GM19043 (cell line): ENCODE results near the gene KRTAP2-2.

Experiments used
- ATAC-seq: cut with Tn5 transposase; IDR thresholded peaks from one replicate; pipeline ENCODE4 v1.9.1; 2021; ENCODE audit warnings: low read depth; ENCODE audit not compliant: unreplicated experiment

The KRTAP2-2 gene

DNA sequence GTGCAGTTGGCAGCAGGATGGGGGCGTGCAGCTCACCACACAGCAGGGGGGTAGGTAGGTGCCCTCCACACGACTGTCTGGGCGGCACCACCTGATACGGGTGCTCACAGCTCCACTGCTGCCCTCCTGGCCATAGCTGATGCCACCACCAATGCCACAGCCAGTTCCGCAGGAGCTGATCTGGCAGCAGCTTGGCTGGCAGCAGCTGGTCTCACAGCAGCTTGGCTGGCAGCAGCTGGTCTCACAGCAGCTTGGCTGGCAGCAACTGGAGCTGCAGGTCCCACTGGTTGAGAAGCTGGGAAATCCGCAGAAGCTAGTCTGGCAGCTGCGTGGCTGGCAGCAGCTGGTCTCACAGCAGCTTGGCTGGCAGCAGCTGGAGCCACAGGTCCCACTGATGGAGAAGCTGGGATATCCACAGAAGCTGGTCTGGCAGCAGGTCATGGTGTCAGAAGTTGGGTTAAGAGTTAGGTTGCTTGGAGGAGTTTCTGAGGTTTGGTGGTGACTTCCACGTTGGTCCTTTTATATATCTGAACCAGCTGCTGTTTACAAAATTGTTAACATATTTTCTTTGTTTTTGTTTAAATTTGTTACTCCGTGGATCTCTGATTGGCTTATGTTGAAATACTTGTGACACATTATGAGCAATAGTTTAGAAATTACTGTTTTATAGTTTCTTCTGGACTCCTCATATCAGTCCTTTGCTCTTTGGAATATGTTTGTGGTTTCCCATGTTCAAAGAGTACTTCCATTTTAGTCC, 28.1 kb downstream of the KRTAP2-2 start, which contains the start of gene KRTAP1-5:
Gene KRTAP1-5, minus strand, starts transcription at position 494 of the 757 bp plus-strand sequence. Its CDS starts 53 bp downstream, at position 441.
- ATAC-seq: no peak

DNA sequence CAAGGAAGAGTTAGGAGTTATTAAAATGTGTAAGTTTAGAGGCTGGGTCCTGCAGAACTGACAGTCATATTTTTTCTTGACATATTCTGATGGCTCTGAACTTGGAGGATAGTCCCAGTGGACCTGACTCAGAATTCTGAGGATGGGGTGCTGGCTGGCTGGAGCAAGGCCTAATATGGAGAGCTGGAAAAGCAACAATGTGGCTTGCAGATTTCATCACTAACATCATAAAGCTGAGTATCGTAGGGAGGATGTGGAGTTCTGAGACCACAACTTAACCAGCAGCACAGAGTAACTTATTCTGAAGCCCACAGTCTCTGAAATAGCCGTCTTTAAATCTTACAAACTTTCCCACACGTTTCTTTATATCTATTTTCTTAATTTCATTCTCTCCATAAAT, 30.3 kb downstream of the KRTAP2-2 start:
- no peak for ATAC-seq

DNA sequence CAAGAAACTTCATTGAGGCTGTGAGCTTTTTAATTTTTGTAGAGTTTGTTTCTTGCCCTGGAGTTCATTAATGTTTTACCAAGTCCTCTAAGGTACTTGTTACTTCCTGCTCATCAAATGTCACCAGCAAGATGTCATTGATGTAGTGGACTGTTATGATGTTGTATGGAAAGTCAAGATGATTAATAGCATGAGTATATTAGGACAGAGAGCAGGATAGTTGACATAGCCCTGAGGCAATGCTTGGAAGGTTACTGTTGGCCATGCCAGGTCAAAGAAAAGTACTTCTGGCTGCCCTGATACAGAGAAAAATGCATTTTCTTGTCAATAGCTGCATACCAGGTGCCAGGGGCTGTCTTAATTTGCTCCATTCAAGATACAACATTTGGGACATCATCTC, 34.7 kb downstream of the KRTAP2-2 start:
- no peak for ATAC-seq

DNA sequence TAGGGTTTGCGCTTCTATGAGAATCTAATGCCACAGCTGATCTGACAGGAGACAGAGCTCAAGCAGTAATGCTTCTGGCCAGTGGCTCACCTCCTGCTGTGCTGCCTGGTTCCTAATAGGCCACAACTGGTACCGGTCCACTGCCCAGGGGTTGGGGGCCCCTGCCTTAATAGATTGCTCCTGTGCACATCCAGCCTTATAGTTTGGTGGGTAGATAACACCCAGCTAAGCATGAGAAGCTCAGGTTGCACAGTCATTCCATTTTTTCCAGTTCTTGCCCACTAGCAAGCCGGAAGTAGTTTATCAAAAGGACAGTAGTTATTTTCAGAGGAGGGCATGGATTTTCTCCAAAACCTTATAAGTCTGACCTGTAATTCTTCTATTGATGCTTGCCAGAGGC, 35.6 kb downstream of the KRTAP2-2 start:
- no peak for ATAC-seq

DNA sequence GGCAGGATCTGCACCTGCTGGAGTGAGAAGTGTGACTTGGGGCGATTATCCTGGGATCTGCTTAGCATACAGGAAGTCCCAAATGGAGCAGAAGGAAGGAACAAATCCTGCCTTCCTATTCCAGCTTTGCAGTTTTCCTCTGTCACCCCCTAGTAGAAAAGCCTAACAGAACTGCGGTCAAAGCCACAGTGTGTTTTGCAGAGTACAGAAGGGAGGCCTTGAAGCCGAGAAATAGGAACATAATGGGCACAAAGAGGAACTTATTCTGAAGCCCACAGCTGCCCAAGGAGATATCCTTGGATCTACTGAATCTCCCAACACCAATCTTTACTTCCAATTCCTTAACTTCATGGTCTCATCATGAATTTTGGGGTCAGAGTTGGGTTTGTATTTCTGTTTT, 36.5 kb downstream of the KRTAP2-2 start:
- ATAC-seq: no peak

DNA sequence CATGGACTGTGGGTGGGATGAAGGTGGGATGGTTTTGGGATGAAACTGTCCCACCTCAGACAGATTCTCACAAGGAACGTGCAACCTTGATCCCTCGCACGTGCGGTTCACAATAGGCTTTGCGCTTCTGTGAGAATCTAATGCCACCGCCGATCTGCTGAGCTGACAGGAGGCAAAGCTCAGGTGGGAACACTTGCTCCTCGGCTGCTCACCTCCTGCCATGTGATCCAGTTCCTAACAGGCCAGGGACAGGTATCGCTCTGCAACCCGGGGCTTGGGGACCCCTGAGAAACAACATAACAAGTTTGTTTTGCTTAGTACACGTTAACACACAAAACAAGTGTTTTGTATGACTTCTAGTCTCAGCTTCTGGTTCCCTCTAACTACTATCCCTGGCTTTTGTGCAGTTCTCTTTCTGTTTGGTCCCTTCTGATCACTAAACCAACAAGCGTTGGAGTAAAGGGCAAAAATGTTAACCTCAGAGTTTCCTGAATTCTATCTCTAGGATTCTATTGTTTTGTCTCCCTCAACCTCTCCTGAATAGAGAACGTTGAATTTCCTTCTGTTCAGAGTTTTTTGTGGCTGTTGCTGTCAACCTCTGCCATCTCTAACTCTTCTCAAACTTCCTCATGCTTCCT, 38.3 kb downstream of the KRTAP2-2 start:
- ATAC-seq: no peak

DNA sequence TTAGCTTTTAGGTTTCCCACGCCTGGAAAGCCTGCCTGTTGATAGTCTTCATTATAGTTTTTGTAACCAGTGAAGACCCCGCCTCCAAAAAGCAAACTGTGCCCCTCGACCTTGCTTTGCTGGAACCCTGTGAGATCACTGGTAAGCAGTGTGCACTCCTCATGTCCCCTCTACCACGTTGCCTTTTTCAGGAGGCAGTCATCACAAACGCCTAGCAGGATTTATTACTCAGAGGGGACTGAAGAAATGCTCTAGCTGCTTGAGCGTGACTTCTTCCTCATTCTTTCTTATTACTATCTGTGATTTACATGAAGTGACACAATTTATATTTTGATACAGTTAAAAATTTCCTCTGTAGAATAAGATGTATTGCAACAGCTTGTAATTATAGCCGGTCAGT, 39.6 kb downstream of the KRTAP2-2 start:
- no peak for ATAC-seq

DNA sequence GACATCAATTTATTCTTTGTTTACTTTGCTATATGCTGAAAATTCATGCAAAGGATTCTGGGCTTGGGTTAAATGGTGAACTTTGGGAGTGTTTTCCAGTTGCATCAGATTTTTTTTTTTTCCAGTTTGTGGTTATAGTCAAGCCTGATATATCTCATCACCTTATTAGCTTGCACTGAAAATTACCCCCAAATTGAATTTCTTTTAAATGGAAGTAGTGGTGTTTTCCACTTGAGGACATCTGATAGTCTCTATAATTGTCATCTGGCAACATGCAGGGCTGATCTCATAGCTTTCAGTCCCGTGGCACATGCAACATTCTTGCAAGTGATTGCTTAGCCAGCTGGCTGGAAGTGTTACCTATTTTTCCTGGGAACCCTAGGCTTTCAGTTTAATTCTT, 41.4 kb downstream of the KRTAP2-2 start:
- no peak for ATAC-seq

DNA sequence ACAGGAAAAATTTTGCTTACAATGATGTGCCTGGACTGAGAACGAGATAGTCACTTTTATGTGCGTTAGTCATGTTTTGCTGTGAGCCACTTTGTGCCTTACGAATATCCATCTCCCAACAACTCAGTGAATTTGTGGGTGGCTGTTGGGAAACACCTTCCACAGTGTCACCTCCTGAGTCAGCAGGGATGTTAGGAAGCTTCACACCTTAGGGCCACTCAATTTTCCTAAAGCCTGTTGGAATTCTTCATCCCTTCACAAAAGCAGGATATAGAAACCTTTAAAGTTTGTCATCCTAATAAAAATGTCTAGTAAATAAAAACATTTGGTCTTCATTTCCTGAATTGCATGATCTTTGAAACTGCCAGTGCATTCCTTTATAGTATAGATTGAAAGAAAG, 41.8 kb downstream of the KRTAP2-2 start:
- no peak for ATAC-seq

DNA sequence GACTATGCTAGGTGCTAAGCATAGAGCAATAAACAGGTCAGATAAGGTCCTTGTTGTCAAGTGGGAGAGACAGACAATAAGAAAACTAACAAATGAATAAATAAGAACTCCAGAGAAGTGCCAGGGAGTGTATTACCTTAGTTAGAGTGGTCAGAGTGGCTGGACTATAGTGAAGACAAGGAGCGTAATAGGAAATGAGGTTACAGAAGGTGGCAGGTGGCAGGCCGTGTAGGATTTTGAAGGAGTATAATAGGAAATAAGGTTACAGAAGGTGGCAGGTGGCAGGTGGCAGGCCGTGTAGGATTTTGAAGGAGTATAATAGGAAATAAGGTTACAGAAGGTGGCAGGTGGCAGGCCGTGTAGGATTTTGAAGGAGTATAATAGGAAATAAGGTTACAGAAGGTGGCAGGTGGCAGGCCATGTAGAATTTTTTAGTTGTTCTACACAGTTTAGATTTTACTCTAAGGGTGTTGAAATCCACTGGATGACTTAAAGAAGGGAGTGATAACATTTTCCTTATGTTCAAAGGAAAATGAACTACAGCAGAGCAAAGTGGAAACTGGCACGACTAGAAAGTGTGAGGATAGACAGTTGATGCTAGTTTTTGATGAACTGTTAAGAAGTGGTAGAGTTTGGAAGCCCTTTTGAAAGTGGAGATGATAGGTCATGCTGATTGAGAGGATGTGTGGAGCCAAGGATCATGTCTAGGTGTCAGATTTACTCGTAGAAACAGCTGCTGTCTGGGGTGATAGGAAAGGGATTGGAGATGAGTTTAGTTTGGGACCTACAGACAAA, 42.5 kb downstream of the KRTAP2-2 start:
- ATAC-seq: no peak

DNA sequence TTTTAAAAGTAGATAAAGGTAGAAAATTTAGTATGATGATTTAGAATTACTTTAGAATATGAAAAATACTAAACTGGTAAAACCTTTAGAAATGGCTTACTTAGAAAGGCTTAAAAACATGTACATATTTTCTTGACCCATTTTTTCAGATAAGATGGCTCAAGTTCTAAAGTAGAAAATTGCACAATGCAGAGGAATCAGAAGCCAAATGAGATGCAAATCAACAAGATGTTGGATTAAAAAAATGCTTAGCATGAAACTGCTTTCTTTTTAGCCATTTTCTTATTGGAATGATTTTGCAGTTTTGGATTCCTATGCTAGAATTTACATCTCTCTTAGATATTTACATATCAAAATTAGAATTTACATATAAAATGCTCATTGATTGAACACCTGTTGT, 44.6 kb downstream of the KRTAP2-2 start:
- ATAC-seq: no peak

DNA sequence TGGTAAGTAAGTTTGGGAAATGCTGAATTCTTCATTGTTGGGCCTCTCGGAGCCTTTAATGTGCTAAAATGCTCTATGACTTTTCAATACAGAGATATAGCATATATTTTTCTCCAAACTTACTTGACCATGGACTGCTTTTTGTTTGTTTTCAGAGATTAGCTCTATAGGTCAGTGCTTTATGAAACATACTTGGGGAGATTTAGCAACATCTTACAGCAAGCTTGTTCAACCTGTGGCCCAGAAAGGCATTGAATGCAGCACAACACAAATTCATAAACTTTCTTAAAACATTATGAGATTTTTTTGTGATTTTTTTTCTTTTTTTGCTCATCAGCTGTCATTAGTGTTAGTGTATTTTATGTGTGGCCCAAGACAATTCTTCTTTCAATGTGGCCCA, 45.1 kb downstream of the KRTAP2-2 start:
- no peak for ATAC-seq

DNA sequence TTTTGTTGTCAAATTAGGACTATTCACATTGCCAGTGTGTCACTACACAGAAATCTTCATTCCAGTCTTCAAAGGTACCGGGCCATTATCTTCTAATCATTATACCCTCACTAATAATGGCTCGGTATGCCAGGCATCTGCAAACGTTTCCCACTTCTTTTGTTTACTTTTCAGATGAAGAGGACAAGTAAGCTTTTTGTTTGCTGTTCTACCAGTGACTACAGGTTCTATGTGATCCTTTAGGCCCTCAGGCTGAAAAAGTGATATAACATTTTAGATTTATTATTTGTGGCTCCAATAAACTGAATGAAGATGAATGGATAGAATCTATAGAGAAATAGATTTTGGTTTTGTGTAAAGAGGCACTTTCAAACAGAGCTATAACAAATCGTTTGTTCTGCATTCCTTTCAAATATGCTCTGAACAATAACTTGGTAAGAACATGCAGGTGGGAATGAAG, 45.7 kb downstream of the KRTAP2-2 start:
- no peak for ATAC-seq

DNA sequence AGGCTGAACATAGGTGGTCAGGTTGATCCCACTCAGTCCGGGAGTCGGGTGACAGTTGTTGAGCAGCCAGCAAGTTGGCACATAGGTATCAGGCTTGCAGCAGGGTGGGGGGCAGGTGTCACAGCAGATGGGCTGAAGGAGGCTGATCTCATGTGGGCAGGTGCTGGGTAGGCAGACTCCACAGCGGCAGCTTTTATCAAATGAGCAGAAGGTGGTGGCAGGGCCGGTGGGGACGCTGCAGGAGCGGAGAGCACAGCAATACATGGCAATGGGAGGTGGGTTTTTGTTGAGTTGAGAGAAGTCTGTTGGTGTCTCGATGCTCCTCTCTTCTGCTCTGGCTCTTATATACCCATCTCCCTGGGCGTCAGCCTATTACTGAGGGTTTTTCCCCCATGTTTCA, 46.2 kb downstream of the KRTAP2-2 start, which contains the start of gene KRTAP3-1:
Gene KRTAP3-1, minus strand, starts transcription at position 318 of the 400 bp plus-strand sequence. Its CDS starts 54 bp downstream, at position 264.
- no peak for ATAC-seq
